Glutamatergic neuron (in vitro differentiated cells): ENCODE measurements around the gene GCLC. TPM values are rescaled to one million over a fixed set of nuclear protein-coding genes. Genes with fewer than 3 reads are reported as not detected.
A peak's percentile ranks its signal among the peaks of the same experiment; 100 is the strongest.

Source experiments
- DNase-seq: peaks from one replicate; pipeline ENCODE4 v3.0.0; 2022
- H3K27ac Mint-ChIP-seq: one replicate; pipeline ENCODE4 v1.8.0; 2020; ENCODE audit warnings: mild to moderate bottlenecking, mixed read lengths, inconsistent platforms; ENCODE audit not compliant: unreplicated experiment
- H3K27me3 Mint-ChIP-seq: one replicate; pipeline ENCODE4 v1.8.0; 2020; ENCODE audit warnings: mild to moderate bottlenecking, moderate library complexity, mixed read lengths, inconsistent platforms; ENCODE audit not compliant: unreplicated experiment
- H3K36me3 Mint-ChIP-seq: one replicate; pipeline ENCODE4 v1.8.0; 2020; ENCODE audit warnings: mild to moderate bottlenecking, mixed read lengths, inconsistent platforms; ENCODE audit not compliant: unreplicated experiment
- H3K4me1 Mint-ChIP-seq: one replicate; pipeline ENCODE4 v1.8.0; 2020; ENCODE audit warnings: mild to moderate bottlenecking, low read depth, mixed read lengths, inconsistent platforms; ENCODE audit not compliant: unreplicated experiment
- H3K4me3 Mint-ChIP-seq: one replicate; pipeline ENCODE4 v1.8.0; 2020; ENCODE audit warnings: mild to moderate bottlenecking, mixed read lengths, inconsistent platforms; ENCODE audit not compliant: unreplicated experiment
- H3K9me3 Mint-ChIP-seq: one replicate; pipeline ENCODE4 v1.8.0; 2020; ENCODE audit warnings: mild to moderate bottlenecking, moderate library complexity, mixed read lengths, inconsistent platforms; ENCODE audit not compliant: unreplicated experiment
- total RNA-seq: library from RNA; stranded (reverse); fragmentation: NEBNext Ultra II Directional; extraction: Animal tissue kit (Norgen Biotek cat#: 25700); gene quantifications from one replicate; pipeline ENCODE4 v1.2.1, GENCODE V29; 2021; ENCODE audit not compliant: unreplicated experiment
- TF ChIP-seq, protein P1 (sequence below): fragments of 200-600 bp; sonication (generic); IDR thresholded peaks from one replicate; pipeline ENCODE4 v1.5.0; 2021; ENCODE audit not compliant: partially characterized antibody, unreplicated experiment

The GCLC gene
- total RNA-seq, 1 donor from 2014 or later, result 29.1 TPM

DNA sequence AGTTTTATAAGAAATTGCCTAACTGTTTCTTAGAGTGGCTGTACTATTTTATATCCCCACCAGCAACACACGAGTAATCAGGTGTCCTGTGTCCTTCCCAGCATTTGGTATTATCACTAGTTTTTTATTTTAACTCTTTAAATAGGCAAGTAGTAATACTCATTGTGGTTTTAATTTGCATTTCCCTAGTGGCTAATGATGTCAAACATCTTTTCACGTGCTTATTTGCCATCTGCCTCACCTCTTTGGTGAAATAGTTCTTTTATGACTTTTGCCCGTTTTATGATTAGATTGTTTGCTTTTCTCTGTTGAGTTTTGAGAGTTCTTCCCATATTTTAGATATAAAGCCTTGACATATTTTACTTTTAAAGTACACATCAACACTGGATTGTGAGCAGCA lies 57.8 kb downstream of the GCLC start:
- Mint-ChIP-seq H3K4me3 (no peak overlapping the region), H3K27me3 (no peaks in the 10 kb centered on the region), H3K4me1 (peaks cover 6% of the 10 kb centered on the region), H3K36me3 (no peaks in the 10 kb centered on the region), H3K9me3 (no peaks in the 10 kb centered on the region), H3K27ac (no peak overlapping the region)
- no peak for DNase-seq
- TF ChIP-seq, protein P1, sequence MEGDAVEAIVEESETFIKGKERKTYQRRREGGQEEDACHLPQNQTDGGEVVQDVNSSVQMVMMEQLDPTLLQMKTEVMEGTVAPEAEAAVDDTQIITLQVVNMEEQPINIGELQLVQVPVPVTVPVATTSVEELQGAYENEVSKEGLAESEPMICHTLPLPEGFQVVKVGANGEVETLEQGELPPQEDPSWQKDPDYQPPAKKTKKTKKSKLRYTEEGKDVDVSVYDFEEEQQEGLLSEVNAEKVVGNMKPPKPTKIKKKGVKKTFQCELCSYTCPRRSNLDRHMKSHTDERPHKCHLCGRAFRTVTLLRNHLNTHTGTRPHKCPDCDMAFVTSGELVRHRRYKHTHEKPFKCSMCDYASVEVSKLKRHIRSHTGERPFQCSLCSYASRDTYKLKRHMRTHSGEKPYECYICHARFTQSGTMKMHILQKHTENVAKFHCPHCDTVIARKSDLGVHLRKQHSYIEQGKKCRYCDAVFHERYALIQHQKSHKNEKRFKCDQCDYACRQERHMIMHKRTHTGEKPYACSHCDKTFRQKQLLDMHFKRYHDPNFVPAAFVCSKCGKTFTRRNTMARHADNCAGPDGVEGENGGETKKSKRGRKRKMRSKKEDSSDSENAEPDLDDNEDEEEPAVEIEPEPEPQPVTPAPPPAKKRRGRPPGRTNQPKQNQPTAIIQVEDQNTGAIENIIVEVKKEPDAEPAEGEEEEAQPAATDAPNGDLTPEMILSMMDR, result no peak

GRCh38 chr6:53486679-53487078 lies 58.2 kb downstream of the GCLC start:
- H3K9me3 Mint-ChIP-seq, result no peaks in the 10 kb centered on the region
- no peaks in the 10 kb centered on the region for H3K36me3 Mint-ChIP-seq
- TF ChIP-seq, protein P1, result no peak
- H3K4me1 Mint-ChIP-seq, result peaks cover 6% of the 10 kb centered on the region
- no peaks in the 10 kb centered on the region for H3K27me3 Mint-ChIP-seq
- H3K4me3 Mint-ChIP-seq, result no peak overlapping the region
- no peak for DNase-seq
- H3K27ac Mint-ChIP-seq, result no peak overlapping the region

GRCh38 chr6:53484476-53485280 lies 60.2 kb downstream of the GCLC start:
- H3K4me3 Mint-ChIP-seq, result no peak overlapping the region
- peak; percentile 45 for DNase-seq
- H3K27me3 Mint-ChIP-seq, result no peaks in the 10 kb centered on the region
- TF ChIP-seq, protein P1, result peak; percentile 91
- H3K36me3 Mint-ChIP-seq, result no peaks in the 10 kb centered on the region
- no peak overlapping the region for H3K27ac Mint-ChIP-seq
- H3K4me1 Mint-ChIP-seq, result peaks cover 6% of the 10 kb centered on the region
- no peaks in the 10 kb centered on the region for H3K9me3 Mint-ChIP-seq

GRCh38 chr6:53483423-53484353 lies 61.2 kb downstream of the GCLC start:
- Mint-ChIP-seq H3K36me3 (no peaks in the 10 kb centered on the region), H3K27ac (no peak overlapping the region), H3K9me3 (no peaks in the 10 kb centered on the region), H3K27me3 (no peaks in the 10 kb centered on the region), H3K4me3 (no peak overlapping the region), H3K4me1 (peaks cover 6% of the 10 kb centered on the region)
- TF ChIP-seq, protein P1, result no peak
- DNase-seq, result no peak
